ENCODE measurements around the gene TLR9.

- TF ChIP-seq CTCF (IDR thresholded peaks at IDR 0.05) (no peak), POLR2A (IDR thresholded peaks at IDR 0.05) (no peak)
Observed at GRCh38 chr3:52175416-52176179, 49.8 kb downstream of the TLR9 start.
